ENCODE results near the gene MLXIP.

Gene MLXIP

GRCh38 chr12:122079033-122079531 lies 526 bp downstream of the MLXIP start:
- DNase-seq (ENCODE audit: low read depth): no peak

GRCh38 chr12:122079532-122080081 lies 1.1 kb downstream of the MLXIP start:
- no peak for DNase-seq (ENCODE audit: low read depth)

GRCh38 chr12:122080149-122081082 lies 1.9 kb downstream of the MLXIP start:
- DNase-seq (ENCODE audit: low read depth): no peak

GRCh38 chr12:122081083-122081696 lies 2.6 kb downstream of the MLXIP start:
- DNase-seq (ENCODE audit: low read depth): no peak

GRCh38 chr12:122081697-122082221 lies 3.2 kb downstream of the MLXIP start:
- no peak for DNase-seq (ENCODE audit: low read depth)

GRCh38 chr12:122082621-122083356 lies 4.2 kb downstream of the MLXIP start:
- no peak for DNase-seq (ENCODE audit: low read depth)

- no peak for DNase-seq (ENCODE audit: low read depth)
Observed at GRCh38 chr12:122084857-122085405, 6.4 kb downstream of the MLXIP start.

GRCh38 chr12:122085591-122085990 lies 7.0 kb downstream of the MLXIP start:
- no peak for DNase-seq (ENCODE audit: low read depth)

GRCh38 chr12:122086116-122086515 lies 7.6 kb downstream of the MLXIP start:
- no peak for DNase-seq (ENCODE audit: low read depth)

- no peak for DNase-seq (ENCODE audit: low read depth)
Observed at GRCh38 chr12:122086641-122087285, 8.2 kb downstream of the MLXIP start.

GRCh38 chr12:122087431-122088178 lies 9.0 kb downstream of the MLXIP start:
- no peak for DNase-seq (ENCODE audit: low read depth)

- DNase-seq (ENCODE audit: low read depth): no peak
Observed at GRCh38 chr12:122088179-122088810, 9.7 kb downstream of the MLXIP start.

GRCh38 chr12:122089077-122089476 lies 10.5 kb downstream of the MLXIP start:
- no peak for DNase-seq (ENCODE audit: low read depth)

- DNase-seq (ENCODE audit: low read depth): no peak
Observed at GRCh38 chr12:122090759-122091515, 12.4 kb downstream of the MLXIP start.

GRCh38 chr12:122093098-122093883 lies 14.7 kb downstream of the MLXIP start:
- no peak for DNase-seq (ENCODE audit: low read depth)

- no peak for DNase-seq (ENCODE audit: low read depth)
Observed at GRCh38 chr12:122094137-122094734, 15.7 kb downstream of the MLXIP start.

- no peak for DNase-seq (ENCODE audit: low read depth)
Observed at GRCh38 chr12:122094735-122095631, 16.4 kb downstream of the MLXIP start.
